ENCODE data around the gene GOLT1A.
"Not testable (repeated sequence)": the region's sequence is repeated elsewhere in the genome, so short reads cannot be mapped to it uniquely, and the experiment has no call there.

GOLT1A gene

GRCh38 chr1:204237515-204237914, 23.7 kb upstream of the GOLT1A start:
- not testable (repeated sequence) for DNase-seq (ENCODE audit: low spot score in 2 of 2); H3K27ac Mint-ChIP-seq; H3K4me1 Mint-ChIP-seq; ATAC-seq (ENCODE audit: low read depth); H3K4me3 Mint-ChIP-seq; H3K9me3 Mint-ChIP-seq; H3K36me3 Mint-ChIP-seq
- H3K27me3 Mint-ChIP-seq: peaks cover 12% of the 10 kb centered on the region

DNA sequence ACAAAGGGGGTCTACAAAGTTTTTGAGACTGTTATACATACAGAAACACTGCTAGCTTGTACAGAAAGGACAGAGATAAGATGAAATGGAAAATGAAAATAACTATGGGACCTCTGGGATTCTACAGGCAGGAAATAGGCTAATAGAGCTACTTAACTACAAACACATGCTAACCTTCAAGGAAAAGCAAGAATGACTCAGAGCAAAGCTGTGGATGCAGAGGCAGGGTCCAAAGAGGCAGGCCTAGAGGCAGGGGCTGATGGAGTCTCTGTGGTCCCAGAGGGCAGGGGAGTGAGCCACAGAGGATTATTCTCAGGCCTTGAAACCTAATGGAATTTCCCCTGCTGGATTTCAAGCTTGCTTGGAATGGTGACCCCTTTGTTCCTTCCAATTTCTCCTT, 18.7 kb upstream of the GOLT1A start:
- Mint-ChIP-seq H3K27me3 (peaks cover 9% of the 10 kb centered on the region), H3K36me3 (no peaks in the 10 kb centered on the region), H3K4me1 (no peaks in the 10 kb centered on the region), H3K4me3 (no peak overlapping the region), H3K27ac (no peak overlapping the region), H3K9me3 (no peaks in the 10 kb centered on the region)
- ATAC-seq (ENCODE audit: low read depth): no peak
- DNase-seq (ENCODE audit: low spot score in 2 of 2): no peak

DNA sequence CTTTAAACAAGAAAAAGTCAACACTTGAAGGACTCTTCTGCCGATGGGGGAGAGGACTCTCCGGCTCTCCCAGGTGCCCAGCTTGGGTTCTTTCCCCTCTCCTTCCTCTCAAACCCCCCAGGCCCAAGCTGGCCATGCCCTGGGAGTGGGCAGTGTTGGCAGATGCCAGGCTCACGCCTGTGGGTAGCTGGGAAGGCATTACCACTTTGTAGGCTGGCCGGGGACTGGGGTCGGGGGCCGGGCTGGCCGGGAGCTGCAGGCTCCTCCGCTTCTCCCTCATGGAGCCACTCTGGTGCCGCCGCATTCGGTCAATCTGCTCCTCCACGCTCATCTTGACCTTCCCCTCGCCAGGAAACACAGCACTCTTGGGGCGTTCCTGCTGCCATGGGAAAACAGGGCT, 16.4 kb upstream of the GOLT1A start:
- H3K27ac Mint-ChIP-seq: no peak overlapping the region
- no peak for ATAC-seq (ENCODE audit: low read depth)

DNA sequence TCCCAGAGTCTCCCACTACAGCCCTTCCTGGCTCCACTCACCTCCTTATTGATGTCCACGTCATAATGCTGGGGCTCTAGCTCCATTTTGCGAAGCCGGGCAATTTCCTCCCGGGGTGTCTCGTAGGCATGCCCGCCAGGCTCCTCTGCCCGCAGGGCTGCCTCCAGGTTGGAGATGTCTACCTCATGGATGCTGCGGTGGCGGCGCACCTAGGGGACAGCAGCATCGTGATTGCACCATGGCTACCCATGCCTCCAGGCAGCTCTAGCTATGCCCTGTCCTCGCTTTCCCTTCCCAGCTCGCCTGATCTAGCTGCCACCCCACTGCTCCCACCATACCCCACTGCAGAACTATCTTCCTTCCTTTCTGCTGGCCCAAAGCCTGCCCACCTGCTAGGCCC, 15.1 kb upstream of the GOLT1A start:
- Mint-ChIP-seq H3K9me3 (no peaks in the 10 kb centered on the region), H3K27ac (no peak overlapping the region), H3K4me1 (no peaks in the 10 kb centered on the region), H3K36me3 (no peaks in the 10 kb centered on the region), H3K4me3 (no peak overlapping the region), H3K27me3 (peaks cover 3% of the 10 kb centered on the region)
- ATAC-seq (ENCODE audit: low read depth) (no peak), DNase-seq (ENCODE audit: low spot score in 2 of 2) (no peak)

More for the DNA sequence above, 16.4 kb upstream of the GOLT1A start:
- DNase-seq (ENCODE audit: low spot score in 2 of 2): no peak
- no peak overlapping the region for H3K4me3 Mint-ChIP-seq
- H3K4me1 Mint-ChIP-seq: no peaks in the 10 kb centered on the region
- H3K27me3 Mint-ChIP-seq: peaks cover 6% of the 10 kb centered on the region
- no peaks in the 10 kb centered on the region for H3K9me3 Mint-ChIP-seq
- H3K36me3 Mint-ChIP-seq: no peaks in the 10 kb centered on the region

- H3K4me3 Mint-ChIP-seq: no peak overlapping the region
- H3K27me3 Mint-ChIP-seq: peaks cover 3% of the 10 kb centered on the region
- H3K4me1 Mint-ChIP-seq: no peaks in the 10 kb centered on the region
- H3K36me3 Mint-ChIP-seq: no peaks in the 10 kb centered on the region
- ATAC-seq (ENCODE audit: low read depth): no peak
- no peak for DNase-seq (ENCODE audit: low spot score in 2 of 2)
- H3K9me3 Mint-ChIP-seq: no peaks in the 10 kb centered on the region
- H3K27ac Mint-ChIP-seq: no peak overlapping the region
Measured at GRCh38 chr1:204227996-204228785, 14.4 kb upstream of the GOLT1A start.

DNA sequence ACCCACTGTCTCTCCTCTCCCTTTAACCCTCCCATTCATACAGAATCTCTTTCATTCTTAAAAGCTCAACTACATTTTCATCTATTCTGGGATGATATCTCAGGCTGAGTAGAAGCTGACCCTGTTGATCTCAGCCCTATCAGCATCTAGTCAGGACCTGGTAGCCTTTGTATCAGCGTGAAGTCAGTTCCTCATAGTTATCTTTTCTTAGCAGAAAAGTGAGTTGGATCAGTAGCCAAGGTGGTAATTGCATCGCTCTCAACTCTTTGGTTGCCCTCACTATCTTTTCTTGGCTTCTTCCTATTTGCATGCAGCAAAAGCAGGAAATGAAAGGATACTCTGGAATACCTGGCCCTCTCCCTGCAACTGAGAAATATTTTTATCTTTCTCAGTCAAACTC, 13.6 kb upstream of the GOLT1A start:
- Mint-ChIP-seq H3K27ac (no peak overlapping the region), H3K36me3 (no peaks in the 10 kb centered on the region), H3K4me1 (no peaks in the 10 kb centered on the region), H3K4me3 (no peak overlapping the region), H3K27me3 (peaks cover 3% of the 10 kb centered on the region), H3K9me3 (no peaks in the 10 kb centered on the region)
- no peak for ATAC-seq (ENCODE audit: low read depth)
- no peak for DNase-seq (ENCODE audit: low spot score in 2 of 2)

GRCh38 chr1:204225841-204226735, 12.3 kb upstream of the GOLT1A start:
- no peak for DNase-seq (ENCODE audit: low spot score in 2 of 2)
- peaks cover 6% of the 10 kb centered on the region for H3K27me3 Mint-ChIP-seq
- ATAC-seq (ENCODE audit: low read depth): no peak
- H3K27ac Mint-ChIP-seq: no peak overlapping the region
- H3K4me3 Mint-ChIP-seq: no peak overlapping the region
- H3K9me3 Mint-ChIP-seq: no peaks in the 10 kb centered on the region
- H3K4me1 Mint-ChIP-seq: no peaks in the 10 kb centered on the region
- peaks cover 2% of the 10 kb centered on the region for H3K36me3 Mint-ChIP-seq

DNA sequence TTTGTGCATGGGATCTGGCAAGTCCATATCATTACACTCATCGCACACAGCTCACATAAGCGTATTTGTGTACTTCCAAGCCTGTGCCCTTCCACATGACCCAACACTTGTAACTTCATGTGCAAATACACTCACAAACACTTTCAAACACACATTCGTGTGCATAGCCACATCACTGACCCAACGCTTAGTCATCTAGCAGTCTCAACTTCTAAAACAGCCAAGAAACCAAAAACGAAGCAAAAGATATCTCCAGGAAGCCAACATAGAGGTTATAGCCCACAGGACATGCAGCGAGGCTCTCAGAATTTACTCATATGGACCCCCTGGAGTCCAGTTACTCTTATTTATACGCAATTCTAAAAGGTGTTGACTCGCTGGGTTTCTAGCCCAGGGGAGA, 10.9 kb upstream of the GOLT1A start:
- DNase-seq (ENCODE audit: low spot score in 2 of 2) (no peak), ATAC-seq (ENCODE audit: low read depth) (no peak)
- Mint-ChIP-seq H3K27me3 (peaks cover 7% of the 10 kb centered on the region), H3K36me3 (peaks cover 2% of the 10 kb centered on the region), H3K4me1 (no peaks in the 10 kb centered on the region), H3K27ac (no peak overlapping the region), H3K4me3 (no peak overlapping the region), H3K9me3 (no peaks in the 10 kb centered on the region)

GRCh38 chr1:204223129-204223860, 9.5 kb upstream of the GOLT1A start:
- no peaks in the 10 kb centered on the region for H3K4me1 Mint-ChIP-seq
- H3K36me3 Mint-ChIP-seq: peaks cover 2% of the 10 kb centered on the region
- H3K4me3 Mint-ChIP-seq: no peak overlapping the region
- DNase-seq (ENCODE audit: low spot score in 2 of 2) (no peak), ATAC-seq (ENCODE audit: low read depth) (no peak)
- H3K27ac Mint-ChIP-seq: no peak overlapping the region
- H3K27me3 Mint-ChIP-seq: peaks cover 4% of the 10 kb centered on the region
- no peaks in the 10 kb centered on the region for H3K9me3 Mint-ChIP-seq

- Mint-ChIP-seq H3K36me3 (peaks cover 2% of the 10 kb centered on the region), H3K27me3 (peaks cover 4% of the 10 kb centered on the region), H3K27ac (no peak overlapping the region), H3K4me3 (no peak overlapping the region), H3K4me1 (no peaks in the 10 kb centered on the region), H3K9me3 (no peaks in the 10 kb centered on the region)
- ATAC-seq (ENCODE audit: low read depth) (no peak), DNase-seq (ENCODE audit: low spot score in 2 of 2) (no peak)
Measured at GRCh38 chr1:204222764-204223055, 8.9 kb upstream of the GOLT1A start.

GRCh38 chr1:204222006-204222763, 8.4 kb upstream of the GOLT1A start:
- ATAC-seq (ENCODE audit: low read depth) (no peak), DNase-seq (ENCODE audit: low spot score in 2 of 2) (no peak)
- Mint-ChIP-seq H3K27me3 (peaks cover 4% of the 10 kb centered on the region), H3K27ac (no peak overlapping the region), H3K9me3 (no peaks in the 10 kb centered on the region), H3K4me3 (no peak overlapping the region), H3K4me1 (no peaks in the 10 kb centered on the region), H3K36me3 (peaks cover 2% of the 10 kb centered on the region)

DNA sequence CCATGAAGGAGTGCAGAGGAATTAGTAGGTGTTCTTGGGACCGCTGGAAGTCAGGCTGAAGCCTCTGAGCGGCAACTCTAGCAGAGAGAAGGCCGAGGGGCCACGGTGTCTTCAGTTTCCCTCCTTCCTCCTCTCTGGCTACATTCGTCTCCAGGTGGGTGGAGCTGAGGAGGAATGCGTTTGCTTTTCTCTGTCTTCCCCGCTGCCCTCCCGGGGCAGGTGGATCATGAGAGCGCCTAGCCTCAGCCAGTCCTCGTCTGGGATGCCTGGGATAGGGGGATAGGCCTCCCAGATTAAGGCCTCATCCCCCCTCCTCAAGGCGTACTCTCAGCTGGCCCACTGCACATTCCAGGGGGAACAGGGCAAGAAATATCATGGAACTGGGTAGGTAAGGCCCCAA, 7.5 kb upstream of the GOLT1A start:
- Mint-ChIP-seq H3K4me3 (no peak overlapping the region), H3K4me1 (no peaks in the 10 kb centered on the region), H3K9me3 (no peaks in the 10 kb centered on the region), H3K27me3 (peaks cover 4% of the 10 kb centered on the region), H3K27ac (no peak overlapping the region), H3K36me3 (peaks cover 2% of the 10 kb centered on the region)
- ATAC-seq (ENCODE audit: low read depth): no peak
- DNase-seq (ENCODE audit: low spot score in 2 of 2): no peak

DNA sequence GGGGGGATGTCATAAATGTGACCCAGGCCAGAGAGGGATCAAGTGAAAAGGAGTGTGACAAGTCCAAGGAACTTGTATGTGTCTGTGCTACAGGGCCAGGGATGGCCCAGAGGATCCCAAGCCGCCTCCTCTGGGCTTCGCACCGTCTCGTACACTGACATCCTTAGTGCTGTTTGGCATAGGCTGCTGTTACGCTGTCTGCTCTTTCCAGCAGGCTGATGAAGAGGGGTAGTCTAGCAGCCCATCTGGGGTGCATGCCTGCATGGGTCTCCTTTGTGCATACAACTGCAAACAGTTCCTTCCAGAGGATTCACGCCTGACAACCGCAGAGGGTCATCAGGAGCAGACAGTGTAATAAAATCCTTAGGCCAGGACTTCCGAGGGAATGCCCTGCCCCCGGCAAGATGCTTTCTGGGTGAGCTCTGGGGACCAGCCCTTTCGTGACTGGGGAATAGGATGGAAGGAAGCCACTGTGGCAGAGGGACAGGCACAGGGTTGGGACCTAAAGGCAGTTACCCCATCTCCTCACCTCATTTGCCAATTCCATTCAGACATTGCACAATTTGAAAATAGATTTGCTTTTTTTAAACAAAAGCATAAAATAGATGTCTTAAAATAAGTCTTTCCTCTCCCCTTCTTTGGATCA, 6.3 kb upstream of the GOLT1A start:
- H3K9me3 Mint-ChIP-seq: no peaks in the 10 kb centered on the region
- DNase-seq (ENCODE audit: low spot score in 2 of 2) (no peak), ATAC-seq (ENCODE audit: low read depth) (no peak)
- H3K4me3 Mint-ChIP-seq: no peak overlapping the region
- no peak overlapping the region for H3K27ac Mint-ChIP-seq
- H3K27me3 Mint-ChIP-seq: peaks cover 6% of the 10 kb centered on the region
- H3K36me3 Mint-ChIP-seq: peaks cover 2% of the 10 kb centered on the region
- no peaks in the 10 kb centered on the region for H3K4me1 Mint-ChIP-seq

All from memory B cell (primary cell).